Type B pancreatic cell (in vitro differentiated cells): ENCODE results near the gene SLC4A4. TPM values are rescaled to one million over a fixed set of nuclear protein-coding genes. Genes with fewer than 3 reads are reported as not detected.

Source experiments
- DNase-seq: peaks from one replicate; pipeline ENCODE4 v3.0.0; 2021; ENCODE audit warnings: mixed read lengths; ENCODE audit not compliant: unreplicated experiment; ENCODE audit errors: extremely low spot score
- H3K27ac Mint-ChIP-seq: 2 replicates; pipeline ENCODE4 v1.8.0; 2021; ENCODE audit warnings: mild to moderate bottlenecking, mixed read lengths
- H3K27me3 Mint-ChIP-seq: 2 replicates; pipeline ENCODE4 v1.8.0; 2021; ENCODE audit warnings: mixed read lengths
- H3K36me3 Mint-ChIP-seq: 2 replicates; pipeline ENCODE4 v1.8.0; 2021; ENCODE audit warnings: mixed read lengths
- H3K4me1 Mint-ChIP-seq: one replicate; pipeline ENCODE4 v1.8.0; 2021; ENCODE audit warnings: mixed read lengths; ENCODE audit not compliant: unreplicated experiment
- H3K4me3 Mint-ChIP-seq: 2 replicates; pipeline ENCODE4 v1.8.0; 2021; ENCODE audit warnings: mild to moderate bottlenecking, mixed read lengths
- H3K9me3 Mint-ChIP-seq: 2 replicates; pipeline ENCODE4 v1.8.0; 2021; ENCODE audit warnings: mixed read lengths
- total RNA-seq: library from RNA; stranded (reverse); gene quantifications from 2 replicates; pipeline ENCODE4 v1.2.1, GENCODE V29; 2021; ENCODE audit warnings: low replicate concordance
- TF ChIP-seq, protein P1 (sequence below): fragments of 200-600 bp; sonication (generic); conservative IDR thresholded peaks from 2 replicates; pipeline ENCODE4 v1.5.0; 2021; ENCODE audit warnings: antibody characterized with exemption, mild to moderate bottlenecking

SLC4A4 gene
- total RNA-seq, 1 donor from 2014 or later, result 27.2 TPM

DNA sequence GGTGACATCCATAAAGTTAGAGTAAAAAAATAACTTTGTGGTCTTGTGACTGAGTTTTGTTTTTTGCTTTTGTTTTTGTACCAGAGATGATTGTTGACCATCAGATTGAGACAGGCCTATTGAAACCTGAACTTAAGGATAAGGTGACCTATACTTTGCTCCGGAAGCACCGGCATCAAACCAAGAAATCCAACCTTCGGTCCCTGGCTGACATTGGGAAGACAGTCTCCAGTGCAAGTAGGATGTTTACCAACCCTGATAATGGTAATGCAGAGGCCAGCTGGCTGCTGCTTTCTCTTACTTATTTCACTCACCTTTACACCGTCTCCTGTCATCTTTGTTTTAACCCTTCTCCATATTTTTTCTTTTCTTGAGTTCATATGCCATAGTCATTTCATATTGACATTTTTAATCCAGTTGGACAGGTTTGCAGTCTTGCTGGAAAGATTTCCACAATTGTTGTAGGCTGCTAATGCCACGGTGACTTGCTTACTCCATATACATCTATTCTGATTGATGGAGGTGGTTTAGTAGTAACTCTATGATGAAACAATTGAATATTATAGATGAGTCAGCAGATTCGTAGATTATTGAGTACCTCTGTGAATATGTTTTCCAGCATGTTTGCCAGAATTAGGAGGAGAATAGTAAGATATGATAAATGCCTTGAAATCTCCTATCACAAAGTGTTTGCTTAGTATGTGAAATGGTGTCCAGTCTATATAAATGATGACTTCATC, 18.3 kb downstream of the SLC4A4 start:
- peaks cover 3% of the 10 kb centered on the region for H3K36me3 Mint-ChIP-seq
- DNase-seq, result no peak

DNA sequence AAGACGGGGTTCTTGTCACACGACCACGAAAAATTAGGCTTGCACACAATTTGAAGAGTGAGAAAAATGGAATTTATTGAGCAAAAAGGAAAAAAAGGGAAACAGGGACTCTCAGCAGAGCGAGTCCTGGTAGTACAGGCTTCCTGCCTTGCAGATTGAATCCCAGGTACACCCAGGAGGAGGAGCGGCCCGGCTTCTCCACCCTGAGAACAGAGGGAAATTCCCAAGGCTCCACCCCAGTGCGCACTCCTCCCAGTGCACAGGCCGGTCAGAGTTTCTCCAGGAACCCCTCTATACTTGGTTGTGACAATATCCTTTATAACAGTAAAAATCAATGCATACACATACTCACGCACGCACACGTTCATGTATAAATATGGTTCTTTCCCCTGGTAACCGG, 22.0 kb downstream of the SLC4A4 start:
- Mint-ChIP-seq H3K4me1 (peaks cover 4% of the 10 kb centered on the region), H3K4me3 (no peak overlapping the region), H3K27ac (no peak overlapping the region), H3K27me3 (no peaks in the 10 kb centered on the region), H3K9me3 (peaks cover 6% of the 10 kb centered on the region), H3K36me3 (no peaks in the 10 kb centered on the region)
- TF ChIP-seq, protein P1, sequence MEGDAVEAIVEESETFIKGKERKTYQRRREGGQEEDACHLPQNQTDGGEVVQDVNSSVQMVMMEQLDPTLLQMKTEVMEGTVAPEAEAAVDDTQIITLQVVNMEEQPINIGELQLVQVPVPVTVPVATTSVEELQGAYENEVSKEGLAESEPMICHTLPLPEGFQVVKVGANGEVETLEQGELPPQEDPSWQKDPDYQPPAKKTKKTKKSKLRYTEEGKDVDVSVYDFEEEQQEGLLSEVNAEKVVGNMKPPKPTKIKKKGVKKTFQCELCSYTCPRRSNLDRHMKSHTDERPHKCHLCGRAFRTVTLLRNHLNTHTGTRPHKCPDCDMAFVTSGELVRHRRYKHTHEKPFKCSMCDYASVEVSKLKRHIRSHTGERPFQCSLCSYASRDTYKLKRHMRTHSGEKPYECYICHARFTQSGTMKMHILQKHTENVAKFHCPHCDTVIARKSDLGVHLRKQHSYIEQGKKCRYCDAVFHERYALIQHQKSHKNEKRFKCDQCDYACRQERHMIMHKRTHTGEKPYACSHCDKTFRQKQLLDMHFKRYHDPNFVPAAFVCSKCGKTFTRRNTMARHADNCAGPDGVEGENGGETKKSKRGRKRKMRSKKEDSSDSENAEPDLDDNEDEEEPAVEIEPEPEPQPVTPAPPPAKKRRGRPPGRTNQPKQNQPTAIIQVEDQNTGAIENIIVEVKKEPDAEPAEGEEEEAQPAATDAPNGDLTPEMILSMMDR, result no peak
- no peak for DNase-seq

More for the DNA sequence above, 18.3 kb downstream of the SLC4A4 start:
- H3K4me1 Mint-ChIP-seq, result peaks cover 9% of the 10 kb centered on the region
- no peaks in the 10 kb centered on the region for H3K27me3 Mint-ChIP-seq
- no peak overlapping the region for H3K4me3 Mint-ChIP-seq
- H3K27ac Mint-ChIP-seq, result peak overlapping the region; percentile 54
- H3K9me3 Mint-ChIP-seq, result peaks cover 6% of the 10 kb centered on the region
- TF ChIP-seq, protein P1, result no peak

- TF ChIP-seq, protein P1, result no peak
- Mint-ChIP-seq H3K27me3 (no peaks in the 10 kb centered on the region), H3K27ac (no peak overlapping the region), H3K4me1 (peaks cover 4% of the 10 kb centered on the region), H3K36me3 (no peaks in the 10 kb centered on the region), H3K9me3 (peaks cover 6% of the 10 kb centered on the region), H3K4me3 (no peak overlapping the region)
- DNase-seq, result no peak
Observed at GRCh38 chr4:71361476-71361875, 22.7 kb downstream of the SLC4A4 start.

- Mint-ChIP-seq H3K9me3 (no peaks in the 10 kb centered on the region), H3K4me1 (no peaks in the 10 kb centered on the region), H3K4me3 (no peak overlapping the region), H3K27ac (no peak overlapping the region), H3K27me3 (no peaks in the 10 kb centered on the region), H3K36me3 (peaks cover 7% of the 10 kb centered on the region)
- DNase-seq, result no peak
- TF ChIP-seq, protein P1, result no peak
Observed at GRCh38 chr4:71366766-71367165, 27.9 kb downstream of the SLC4A4 start.

- TF ChIP-seq, protein P1, result no peak
- no peak for DNase-seq
- Mint-ChIP-seq H3K4me3 (no peak overlapping the region), H3K27me3 (no peaks in the 10 kb centered on the region), H3K36me3 (peaks cover 7% of the 10 kb centered on the region), H3K27ac (no peak overlapping the region), H3K9me3 (no peaks in the 10 kb centered on the region), H3K4me1 (no peaks in the 10 kb centered on the region)
Observed at GRCh38 chr4:71367546-71367945, 28.7 kb downstream of the SLC4A4 start.
